GM10266 (cell line): Measurements from ENCODE around the gene MED7.

Source experiments
- DNase-seq: peaks from one replicate; pipeline ENCODE4 v3.0.0; 2012; ENCODE audit errors: extremely low spot score
- TF ChIP-seq, protein P1 (sequence below): IDR thresholded peaks from 2 replicates; pipeline ENCODE4 v1.5.1; 2012; ENCODE audit warnings: mild to moderate bottlenecking, low read depth; ENCODE audit not compliant: control insufficient read depth, insufficient read depth; ENCODE audit errors: missing control alignments

The MED7 gene

DNA sequence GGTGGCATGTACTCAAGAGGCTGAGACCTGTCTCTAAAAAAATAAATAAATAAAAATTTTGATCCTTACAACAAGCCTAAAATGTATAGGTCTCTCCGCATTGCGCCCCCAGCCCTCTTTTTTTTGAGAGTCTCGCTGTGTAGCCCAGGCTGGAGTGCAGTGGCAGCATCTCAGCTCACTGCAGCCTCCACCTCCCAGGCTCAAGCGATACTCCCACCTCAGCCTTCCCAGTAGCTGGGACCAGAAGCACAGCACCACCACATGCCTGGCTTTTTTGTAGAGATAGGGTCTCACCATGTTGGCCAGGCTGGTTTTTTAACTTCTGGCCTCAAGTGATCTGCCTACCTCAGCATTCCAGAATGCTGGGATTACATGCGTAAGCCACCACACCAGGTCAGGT is 25.6 kb upstream of the MED7 start:
- TF ChIP-seq, protein P1, sequence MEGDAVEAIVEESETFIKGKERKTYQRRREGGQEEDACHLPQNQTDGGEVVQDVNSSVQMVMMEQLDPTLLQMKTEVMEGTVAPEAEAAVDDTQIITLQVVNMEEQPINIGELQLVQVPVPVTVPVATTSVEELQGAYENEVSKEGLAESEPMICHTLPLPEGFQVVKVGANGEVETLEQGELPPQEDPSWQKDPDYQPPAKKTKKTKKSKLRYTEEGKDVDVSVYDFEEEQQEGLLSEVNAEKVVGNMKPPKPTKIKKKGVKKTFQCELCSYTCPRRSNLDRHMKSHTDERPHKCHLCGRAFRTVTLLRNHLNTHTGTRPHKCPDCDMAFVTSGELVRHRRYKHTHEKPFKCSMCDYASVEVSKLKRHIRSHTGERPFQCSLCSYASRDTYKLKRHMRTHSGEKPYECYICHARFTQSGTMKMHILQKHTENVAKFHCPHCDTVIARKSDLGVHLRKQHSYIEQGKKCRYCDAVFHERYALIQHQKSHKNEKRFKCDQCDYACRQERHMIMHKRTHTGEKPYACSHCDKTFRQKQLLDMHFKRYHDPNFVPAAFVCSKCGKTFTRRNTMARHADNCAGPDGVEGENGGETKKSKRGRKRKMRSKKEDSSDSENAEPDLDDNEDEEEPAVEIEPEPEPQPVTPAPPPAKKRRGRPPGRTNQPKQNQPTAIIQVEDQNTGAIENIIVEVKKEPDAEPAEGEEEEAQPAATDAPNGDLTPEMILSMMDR = no peak
- no peak for DNase-seq

DNA sequence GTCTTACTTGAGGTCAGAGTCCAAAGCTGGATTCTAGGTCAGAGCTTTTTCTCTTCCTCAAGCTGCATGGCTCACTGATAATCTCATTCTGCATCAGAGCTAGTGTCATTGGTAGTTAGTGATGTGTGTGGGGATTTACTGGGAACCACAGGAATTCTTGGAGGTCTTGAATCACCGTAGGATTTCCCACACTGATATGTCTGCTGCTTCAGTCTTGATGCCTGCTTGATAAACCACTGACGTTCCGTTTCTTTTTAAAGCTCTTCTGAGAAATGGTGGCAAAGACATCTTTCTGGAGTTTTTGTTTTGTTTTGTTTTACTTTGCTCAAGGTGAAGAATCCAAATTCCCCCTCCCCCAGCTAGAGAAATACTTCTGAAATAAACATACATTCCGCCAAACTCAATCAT is 24.6 kb upstream of the MED7 start:
- DNase-seq = peak; percentile 9
- TF ChIP-seq, protein P1 = no peak

- TF ChIP-seq, protein P1 = no peak
- no peak for DNase-seq
Observed at GRCh38 chr5:157166214-157167213, 23.8 kb upstream of the MED7 start, which contains the start of gene GARIN3. TSS of gene GARIN3 (minus strand) at chr5:157166264. CDS start at chr5:157166168, 96 bp downstream.

DNA sequence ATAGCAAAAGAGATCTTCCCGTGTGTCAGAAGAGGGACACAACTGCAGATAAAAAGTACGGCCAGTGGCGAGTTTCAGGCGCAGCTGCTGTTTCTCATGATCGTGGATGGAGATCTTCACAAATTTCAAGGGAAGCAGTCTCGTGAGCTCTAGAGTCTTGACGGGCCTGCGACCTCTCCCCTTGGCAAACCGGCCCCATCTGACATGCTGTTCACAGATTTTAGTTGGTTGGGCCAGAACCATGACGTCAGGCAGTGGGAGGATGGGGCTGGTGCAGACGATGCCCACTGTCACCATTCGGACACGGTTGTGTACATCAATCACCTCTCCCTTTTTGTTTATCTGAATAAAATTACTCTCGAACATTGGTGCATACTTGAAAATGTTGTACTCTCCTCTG is 23.0 kb upstream of the MED7 start:
- no peak for DNase-seq
- TF ChIP-seq, protein P1 = no peak

GRCh38 chr5:157165261-157165660 is 22.6 kb upstream of the MED7 start:
- DNase-seq = no peak
- TF ChIP-seq, protein P1 = no peak

- TF ChIP-seq, protein P1 = no peak
- DNase-seq = no peak
Observed at GRCh38 chr5:157164521-157164920, 21.9 kb upstream of the MED7 start.

DNA sequence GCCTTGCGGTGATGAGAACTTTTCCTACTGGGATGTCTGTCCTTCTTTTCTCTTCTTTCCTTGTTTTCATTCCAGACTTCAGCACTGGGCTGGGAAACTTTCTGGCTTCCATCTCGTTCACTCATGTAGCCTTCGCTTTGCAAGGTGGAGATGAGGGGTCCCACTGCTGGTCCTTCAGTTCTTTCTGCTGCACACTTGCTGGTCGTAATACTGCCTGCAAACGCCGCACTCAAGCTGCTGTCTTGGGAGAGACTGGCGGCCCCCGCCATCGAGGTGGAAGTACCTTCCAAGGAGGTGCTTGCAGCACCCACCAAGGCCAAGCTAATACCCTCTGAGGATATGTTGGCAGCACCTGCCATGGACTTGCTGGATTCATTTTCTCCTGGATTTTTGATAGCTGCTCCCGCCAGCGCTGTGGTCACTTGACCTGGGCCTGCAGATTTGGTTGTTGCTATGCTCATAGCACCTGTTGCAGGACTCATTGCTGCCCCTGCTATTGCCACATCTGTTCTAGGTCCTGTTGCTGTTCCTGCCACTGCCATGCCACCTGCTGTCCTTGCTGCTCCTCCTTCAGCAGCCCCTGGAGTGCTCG is 20.4 kb upstream of the MED7 start:
- no peak for DNase-seq
- TF ChIP-seq, protein P1 = no peak
